IMR-90 (cell line): Measurements from ENCODE around the gene DIPK1A. TPM values are rescaled to one million over a fixed set of nuclear protein-coding genes. Genes with fewer than 3 reads are reported as not detected.

Source experiments
- BHLHE40 ChIP-seq: fragments of 150-350 bp; IDR thresholded peaks from 2 replicates; pipeline ENCODE4 v1.6.1; 2016; ENCODE audit warnings: mild to moderate bottlenecking, low read depth, low read length
- CHD1 ChIP-seq: IDR thresholded peaks from 2 replicates; pipeline ENCODE4 v1.6.1; 2012; ENCODE audit warnings: low read depth, low read length, improper control_type of control experiment
- MAFK ChIP-seq: IDR thresholded peaks from 2 replicates; pipeline ENCODE4 v1.6.1; 2012; ENCODE audit warnings: low read depth, low read length, improper control_type of control experiment
- POLR2A ChIP-seq: IDR thresholded peaks from 2 replicates; pipeline ENCODE4 v1.6.1; 2012; ENCODE audit warnings: mild to moderate bottlenecking, low read depth, low read length
- USF2 ChIP-seq: fragments of 150-350 bp; IDR thresholded peaks from 2 replicates; pipeline ENCODE4 v1.6.1; 2017; ENCODE audit warnings: mild to moderate bottlenecking, antibody characterized with exemption, low read length, low read depth
- polyA plus RNA-seq, 3 experiments: library from polyadenylated mRNA; depleted of rRNA; stranded (reverse); fragments of >200 nt; gene quantifications; 2 replicates each; pipeline ENCODE4 v1.2.3, GENCODE V29; 2012; ENCODE audit warnings: low replicate concordance in 1 of 3
- total RNA-seq: library from RNA; depleted of rRNA; stranded (reverse); fragments of >200 nt; gene quantifications from 2 replicates; pipeline ENCODE4 v1.2.3, GENCODE V29; 2012

Gene DIPK1A
- total and polyA plus RNA-seq, 2 of the 4 experiments (the other 2 are of a cell fraction) = 4.7 to 5.7 TPM

GRCh38 chr1:92961131-92961895 lies at the start of gene DIPK1A (continued):
- TF ChIP-seq MAFK (no peak), BHLHE40 (no peak), USF2 (no peak), POLR2A (peak; percentile 60), CHD1 (no peak)
